Loucy (cell line): ENCODE data around the gene RNU6-1.

ENCODE experiments used
- H2AFZ ChIP-seq: fragments of 200-600 bp; sonication (generic); 2 replicates; pipeline ENCODE4 v1.6.0; 2016; ENCODE audit warnings: antibody characterized with exemption, mild to moderate bottlenecking, low read length, moderate library complexity
- H3F3A ChIP-seq: fragments of 200-600 bp; 2 replicates; pipeline ENCODE4 v1.6.0; 2016; ENCODE audit warnings: antibody characterized with exemption, low read depth, mild to moderate bottlenecking
- H3K27me3 ChIP-seq: fragments of 200-600 bp; sonication (generic); 2 replicates; pipeline ENCODE4 v1.6.1; 2014; ENCODE audit warnings: low read length, mild to moderate bottlenecking; ENCODE audit not compliant: insufficient read depth, poor library complexity, severe bottlenecking
- H3K36me3 ChIP-seq: fragments of 200-600 bp; sonication (generic); 2 replicates; pipeline ENCODE4 v1.6.1; 2016; ENCODE audit warnings: low read length; ENCODE audit not compliant: insufficient read depth
- H3K4me1 ChIP-seq: fragments of 200-600 bp; sonication (generic); 2 replicates; pipeline ENCODE4 v1.5.1; 2014; ENCODE audit warnings: low read length, mild to moderate bottlenecking; ENCODE audit not compliant: insufficient read depth, poor library complexity, severe bottlenecking
- H3K4me2 ChIP-seq: fragments of 200-600 bp; sonication (generic); 2 replicates; pipeline ENCODE4 v1.6.0; 2014; ENCODE audit warnings: antibody characterized with exemption, low read length, low read depth, mild to moderate bottlenecking; ENCODE audit not compliant: poor library complexity, severe bottlenecking
- H3K4me3 ChIP-seq: fragments of 200-600 bp; sonication (generic); 2 replicates; pipeline ENCODE4 v1.5.1; 2014; ENCODE audit warnings: low read length, mild to moderate bottlenecking, mixed read lengths; ENCODE audit not compliant: poor library complexity, severe bottlenecking
- H3K79me2 ChIP-seq: fragments of 200-600 bp; sonication (generic); 2 replicates; pipeline ENCODE4 v1.6.1; 2014; ENCODE audit warnings: low read length; ENCODE audit not compliant: insufficient read depth
- H3K9ac ChIP-seq: fragments of 200-600 bp; sonication (generic); 2 replicates; pipeline ENCODE4 v1.6.0; 2014; ENCODE audit warnings: mild to moderate bottlenecking, low read depth, low read length, moderate library complexity; ENCODE audit not compliant: poor library complexity, severe bottlenecking
- H3K9me2 ChIP-seq: fragments of 200-600 bp; sonication (generic); replicated peaks from 2 replicates; pipeline ENCODE4 v1.6.1; 2016; ENCODE audit warnings: low read depth, low read length, mixed read lengths
- H3K9me3 ChIP-seq: fragments of 200-600 bp; sonication (generic); 2 replicates; pipeline ENCODE4 v1.6.1; 2014; ENCODE audit warnings: mild to moderate bottlenecking, antibody characterized with exemption, low read length, low read depth; ENCODE audit not compliant: insufficient read depth
- H4K20me1 ChIP-seq: fragments of 200-600 bp; sonication (generic); 2 replicates; pipeline ENCODE4 v1.6.0; 2014; ENCODE audit warnings: antibody characterized with exemption, low read length, mild to moderate bottlenecking; ENCODE audit not compliant: insufficient read depth, poor library complexity, severe bottlenecking
- CTCF ChIP-seq: fragments of 200-600 bp; sonication (generic); conservative IDR thresholded peaks from 2 replicates; pipeline ENCODE4 v1.5.1; 2014; ENCODE audit warnings: mild to moderate bottlenecking, antibody characterized with exemption, low read length
- EZH2phosphoT487 ChIP-seq: fragments of 200-600 bp; IDR thresholded peaks from 2 replicates; pipeline ENCODE4 v1.6.1; 2018; ENCODE audit warnings: antibody characterized with exemption, mild to moderate bottlenecking, moderate library complexity, borderline replicate concordance

RNU6-1 gene

GRCh38 chr15:67824197-67824968, 15.5 kb downstream of the RNU6-1 start:
- Histone ChIP-seq H3K36me3 (no peaks in the 10 kb centered on the region), H3K27me3 (no peaks in the 10 kb centered on the region), H3K9me3 (no peaks in the 10 kb centered on the region), H3F3A (no peaks in the 10 kb centered on the region), H2AFZ (peak overlapping the region; percentile 57; the same call in 1 of the 2 replicates), H3K4me1 (peaks cover 9% of the 10 kb centered on the region), H3K79me2 (no peaks in the 10 kb centered on the region), H3K4me2 (peak overlapping the region; percentile 85), H3K4me3 (peak overlapping the region; percentile 80), H4K20me1 (no peaks in the 10 kb centered on the region), H3K9ac (peak overlapping the region; percentile 69), H3K9me2 (no peaks in the 10 kb centered on the region)
- TF ChIP-seq CTCF (no peak), EZH2phosphoT487 (no peak)

DNA sequence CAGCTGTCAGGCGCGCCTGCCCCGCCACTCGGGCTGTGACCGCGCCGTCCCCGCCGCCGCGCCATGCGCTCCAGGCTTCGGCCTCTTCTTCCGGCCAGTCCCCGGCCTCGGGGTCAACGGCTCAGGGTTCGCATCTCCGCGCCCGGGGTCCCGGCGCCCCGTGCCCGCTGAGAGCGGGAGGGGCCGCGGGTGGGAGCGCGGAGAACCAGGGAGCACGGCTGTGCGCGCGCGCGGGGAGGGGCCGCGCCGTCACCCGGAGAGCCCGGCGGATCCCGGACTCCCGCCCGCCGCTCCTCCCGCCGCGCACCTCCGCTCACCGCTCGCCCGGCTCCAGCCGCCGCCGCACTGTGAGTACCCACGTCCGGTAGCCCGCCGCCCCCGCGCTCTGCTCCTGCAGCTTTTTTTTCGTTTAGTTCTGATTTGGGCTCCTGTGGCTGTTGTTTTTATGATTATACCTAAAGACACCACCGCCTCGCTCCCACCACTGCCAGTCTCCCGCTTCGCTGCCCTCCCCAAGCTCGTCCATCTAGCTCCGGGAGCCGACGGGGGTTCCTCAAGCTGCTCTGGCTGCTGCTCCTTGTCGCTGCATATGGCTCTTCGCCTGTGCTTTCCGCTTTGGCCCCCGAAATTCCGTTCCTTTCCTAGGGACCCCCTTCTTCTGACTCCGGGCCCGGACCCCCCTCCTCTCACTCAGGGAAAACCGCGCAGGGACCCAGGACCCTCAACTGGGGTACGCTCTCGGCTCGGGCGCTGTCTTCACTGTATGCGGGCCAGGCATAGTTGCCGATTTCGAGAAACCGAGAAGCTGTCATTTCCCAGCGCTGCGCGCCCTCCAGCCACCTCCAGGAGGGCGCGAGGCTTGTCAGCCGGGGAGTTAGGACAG, 16.3 kb downstream of the RNU6-1 start:
- Histone ChIP-seq H3K9me2 (no peaks in the 10 kb centered on the region), H3F3A (no peaks in the 10 kb centered on the region), H3K36me3 (no peaks in the 10 kb centered on the region), H3K4me1 (peaks cover 9% of the 10 kb centered on the region), H4K20me1 (no peaks in the 10 kb centered on the region), H2AFZ (peak overlapping the region; percentile 57; the same call in 1 of the 2 replicates), H3K9me3 (no peaks in the 10 kb centered on the region), H3K9ac (peak overlapping the region; percentile 69), H3K79me2 (no peaks in the 10 kb centered on the region), H3K4me2 (peak overlapping the region; percentile 85), H3K4me3 (peak overlapping the region; percentile 80), H3K27me3 (no peaks in the 10 kb centered on the region)
- TF ChIP-seq EZH2phosphoT487 (no peak), CTCF (no peak)

GRCh38 chr15:67822537-67823313, 17.1 kb downstream of the RNU6-1 start:
- no peak overlapping the region for H3K4me2 ChIP-seq

More at GRCh38 chr15:67822537-67823313, 17.1 kb downstream of the RNU6-1 start:
- Histone ChIP-seq H3K4me1 (peaks cover 9% of the 10 kb centered on the region), H3F3A (no peaks in the 10 kb centered on the region), H2AFZ (no peak overlapping the region), H4K20me1 (no peaks in the 10 kb centered on the region), H3K27me3 (no peaks in the 10 kb centered on the region), H3K9me3 (no peaks in the 10 kb centered on the region), H3K9ac (no peak overlapping the region), H3K36me3 (no peaks in the 10 kb centered on the region), H3K9me2 (no peaks in the 10 kb centered on the region), H3K4me3 (no peak overlapping the region), H3K79me2 (no peaks in the 10 kb centered on the region)
- TF ChIP-seq CTCF (no peak), EZH2phosphoT487 (no peak)
